Large intestine (tissue), 3 donors: Measurements from ENCODE around the gene CARD19. TPM values are rescaled to one million over a fixed set of nuclear protein-coding genes. Genes with fewer than 3 reads are reported as not detected.

Experiments
- DNase-seq, 2 donors: peaks; one replicate each; pipeline versions ENCODE4 v3.0.0 to v3.0.0-alpha.2; 2013
- H3K27ac ChIP-seq: one replicate; pipeline ENCODE4 v1.5.1; 2013; ENCODE audit warnings: low read length
- H3K27me3 ChIP-seq: 2 replicates; pipeline ENCODE4 v1.6.1; 2013; ENCODE audit warnings: low read length; ENCODE audit not compliant: control insufficient read depth, insufficient read depth
- H3K36me3 ChIP-seq: 2 replicates; pipeline ENCODE4 v1.6.1; 2013; ENCODE audit warnings: low read length; ENCODE audit not compliant: control insufficient read depth, insufficient read depth
- H3K4me1 ChIP-seq: one replicate; pipeline ENCODE4 v1.6.1; 2013; ENCODE audit warnings: low read length; ENCODE audit not compliant: control insufficient read depth, insufficient read depth
- H3K4me3 ChIP-seq: one replicate; pipeline ENCODE4 v1.5.1; 2013; ENCODE audit warnings: low read length
- H3K9me3 ChIP-seq: one replicate; pipeline ENCODE4 v1.6.1; 2013; ENCODE audit warnings: mild to moderate bottlenecking, low read depth, low read length, moderate library complexity; ENCODE audit not compliant: control insufficient read depth
- WGBS: methylation state at CpG from one replicate; pipeline ENCODE4 v1.1.5; 2013; ENCODE audit warnings: low lambda C conversion rate; ENCODE audit not compliant: insufficient coverage; 5-methylcytosine and 5-hydroxymethylcytosine counted together
- polyA plus RNA-seq: library from polyadenylated mRNA; unstranded; fragments of 120-200 nt; gene quantifications from one replicate; pipeline ENCODE4 v1.2.1, GENCODE V29; 2013

The CARD19 gene
- polyA plus RNA-seq, 1 donor: 35.4 TPM

- no peak for DNase-seq
- H3K27me3 ChIP-seq: no peaks in the 10 kb centered on the region
These were observed 18.2 kb upstream of the CARD19 start for GRCh38 chr9:93077811-93078210.

GRCh38 chr9:93079371-93079770, 16.6 kb upstream of the CARD19 start:
- Histone ChIP-seq H3K9me3 (no peaks in the 10 kb centered on the region), H3K27me3 (no peaks in the 10 kb centered on the region), H3K36me3 (peaks cover under 1% of the 10 kb centered on the region), H3K4me3 (no peak overlapping the region), H3K27ac (no peak overlapping the region), H3K4me1 (peaks cover 2% of the 10 kb centered on the region)
- no peak for DNase-seq
- no CpG with 5 or more reads among the region's 13 CpGs for WGBS

More at GRCh38 chr9:93077811-93078210, 18.2 kb upstream of the CARD19 start:
- WGBS: no CpG with 5 or more reads among the region's 16 CpGs
- H3K27ac ChIP-seq: no peak overlapping the region
- no peaks in the 10 kb centered on the region for H3K9me3 ChIP-seq
- H3K4me3 ChIP-seq: no peak overlapping the region
- no peaks in the 10 kb centered on the region for H3K36me3 ChIP-seq
- no peaks in the 10 kb centered on the region for H3K4me1 ChIP-seq

DNA sequence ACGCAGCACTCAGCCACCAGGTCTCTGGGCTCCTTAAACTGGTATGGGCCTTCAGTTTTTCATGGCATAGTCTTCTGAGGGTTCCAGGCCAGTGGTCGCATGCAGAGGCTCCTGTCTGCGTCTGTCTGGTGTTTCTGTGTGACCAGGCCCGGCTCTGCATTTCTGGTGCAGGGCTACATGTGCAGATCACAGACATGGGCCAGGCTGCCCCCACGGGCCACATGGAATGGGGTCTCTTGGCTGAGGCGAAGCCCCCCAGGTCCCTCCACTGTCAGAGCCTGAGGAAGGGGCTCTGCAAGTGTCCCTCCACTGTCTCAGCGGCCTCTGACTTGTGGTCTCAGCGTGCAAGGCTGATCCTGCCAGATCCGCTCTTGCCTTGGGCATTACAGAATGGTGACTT, 15.6 kb upstream of the CARD19 start:
- Histone ChIP-seq H3K27me3 (no peaks in the 10 kb centered on the region), H3K36me3 (peaks cover 4% of the 10 kb centered on the region), H3K27ac (no peak overlapping the region), H3K4me3 (no peak overlapping the region), H3K4me1 (peaks cover 2% of the 10 kb centered on the region), H3K9me3 (no peaks in the 10 kb centered on the region)
- WGBS: no CpG with 5 or more reads among the region's 9 CpGs
- no peak for DNase-seq

GRCh38 chr9:93081081-93081529, 14.9 kb upstream of the CARD19 start:
- H3K9me3 ChIP-seq: no peaks in the 10 kb centered on the region
- no peaks in the 10 kb centered on the region for H3K27me3 ChIP-seq
- H3K27ac ChIP-seq: no peak overlapping the region
- H3K4me1 ChIP-seq: peaks cover 2% of the 10 kb centered on the region
- DNase-seq: no peak
- H3K4me3 ChIP-seq: no peak overlapping the region
- peaks cover 4% of the 10 kb centered on the region for H3K36me3 ChIP-seq
- no CpG with 5 or more reads among the region's 10 CpGs for WGBS

DNA sequence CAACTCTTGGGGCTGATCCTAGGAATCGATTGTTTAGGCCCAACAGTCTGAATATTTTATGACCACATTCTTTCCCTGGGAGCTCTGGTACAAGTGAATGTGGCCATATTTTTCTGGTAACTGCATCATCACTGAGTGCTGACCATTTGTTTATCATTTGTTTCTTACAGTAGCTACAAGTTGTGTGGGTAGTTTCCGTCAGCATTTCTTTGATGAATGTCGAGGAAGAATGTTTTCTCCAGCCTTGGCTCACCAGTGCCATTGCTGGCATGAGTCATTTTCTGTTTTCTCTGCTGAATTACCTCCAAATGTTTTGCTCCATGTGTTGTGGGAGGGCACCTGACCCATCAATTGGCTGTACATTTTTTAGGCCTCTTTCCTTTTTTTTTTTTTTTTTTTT, 14.1 kb upstream of the CARD19 start:
- WGBS: 50% methylated on average over 2 of the region's 3 CpGs
- no peak overlapping the region for H3K4me3 ChIP-seq
- no peak overlapping the region for H3K27ac ChIP-seq
- no peak for DNase-seq
- peaks cover 4% of the 10 kb centered on the region for H3K36me3 ChIP-seq
- H3K9me3 ChIP-seq: no peaks in the 10 kb centered on the region
- no peaks in the 10 kb centered on the region for H3K27me3 ChIP-seq
- peaks cover 2% of the 10 kb centered on the region for H3K4me1 ChIP-seq

- no peak for DNase-seq
- WGBS: no CpG with 5 or more reads among the region's 18 CpGs
These were observed 13.1 kb upstream of the CARD19 start for GRCh38 chr9:93082841-93083411.

DNA sequence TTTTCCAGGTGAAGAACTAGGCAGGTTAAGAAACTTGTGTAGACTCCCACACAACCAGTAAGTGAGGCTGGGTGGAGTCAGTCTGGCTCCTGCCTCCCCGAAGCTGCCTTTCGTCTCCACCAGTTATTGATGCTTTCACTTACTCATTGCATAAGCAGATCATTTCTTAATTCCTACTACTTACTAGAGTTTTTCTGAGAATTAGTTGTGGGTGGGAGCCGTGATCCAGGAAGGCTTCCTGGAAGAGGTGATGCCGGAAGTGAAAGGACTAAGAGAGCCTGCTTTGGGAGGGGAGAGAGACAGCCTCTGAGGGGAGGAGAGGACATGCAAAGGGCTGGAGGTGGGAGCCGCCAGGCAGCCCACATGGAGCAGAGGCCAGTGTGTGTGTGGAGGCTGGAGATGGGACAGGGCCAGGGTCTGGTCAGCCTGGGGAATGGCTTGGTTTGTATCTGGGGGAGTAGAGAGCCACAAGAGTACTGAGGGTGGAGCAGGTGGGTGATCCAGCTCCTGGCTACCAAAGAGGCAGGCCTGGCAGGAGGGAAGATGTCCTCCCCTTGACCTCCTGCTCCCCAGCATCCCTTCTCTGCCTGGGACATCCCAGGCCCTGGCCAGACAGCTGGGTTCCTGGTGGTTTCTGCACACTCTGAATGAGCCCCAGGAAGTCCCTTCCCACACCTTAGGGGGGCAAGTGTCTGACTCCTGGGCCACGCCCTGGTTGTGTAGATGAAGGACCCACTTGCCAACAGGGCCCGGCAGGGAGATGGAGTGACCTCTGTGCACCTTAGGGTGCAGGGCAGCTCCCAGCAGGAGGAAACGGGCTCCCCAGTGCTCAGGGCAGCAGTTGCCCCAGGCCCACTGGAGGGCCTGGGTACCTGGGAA, 12.2 kb upstream of the CARD19 start:
- WGBS: no CpG with 5 or more reads among the region's 8 CpGs
- no peaks in the 10 kb centered on the region for H3K27me3 ChIP-seq
- H3K9me3 ChIP-seq: no peaks in the 10 kb centered on the region
- DNase-seq: no peak
- no peak overlapping the region for H3K4me3 ChIP-seq
- H3K4me1 ChIP-seq: peaks cover 2% of the 10 kb centered on the region
- peaks cover 4% of the 10 kb centered on the region for H3K36me3 ChIP-seq
- no peak overlapping the region for H3K27ac ChIP-seq

More at GRCh38 chr9:93082841-93083411, 13.1 kb upstream of the CARD19 start:
- Histone ChIP-seq H3K9me3 (no peaks in the 10 kb centered on the region), H3K4me1 (peaks cover 2% of the 10 kb centered on the region), H3K4me3 (no peak overlapping the region), H3K27ac (no peak overlapping the region), H3K27me3 (no peaks in the 10 kb centered on the region), H3K36me3 (peaks cover 4% of the 10 kb centered on the region)

- Histone ChIP-seq H3K27ac (no peak overlapping the region), H3K4me1 (peaks cover 2% of the 10 kb centered on the region), H3K36me3 (peaks cover 4% of the 10 kb centered on the region), H3K4me3 (no peak overlapping the region), H3K27me3 (no peaks in the 10 kb centered on the region), H3K9me3 (no peaks in the 10 kb centered on the region)
- no peak for DNase-seq
- WGBS: no CpG with 5 or more reads among the region's 6 CpGs
These were observed 11.5 kb upstream of the CARD19 start for GRCh38 chr9:93084471-93084881.

DNA sequence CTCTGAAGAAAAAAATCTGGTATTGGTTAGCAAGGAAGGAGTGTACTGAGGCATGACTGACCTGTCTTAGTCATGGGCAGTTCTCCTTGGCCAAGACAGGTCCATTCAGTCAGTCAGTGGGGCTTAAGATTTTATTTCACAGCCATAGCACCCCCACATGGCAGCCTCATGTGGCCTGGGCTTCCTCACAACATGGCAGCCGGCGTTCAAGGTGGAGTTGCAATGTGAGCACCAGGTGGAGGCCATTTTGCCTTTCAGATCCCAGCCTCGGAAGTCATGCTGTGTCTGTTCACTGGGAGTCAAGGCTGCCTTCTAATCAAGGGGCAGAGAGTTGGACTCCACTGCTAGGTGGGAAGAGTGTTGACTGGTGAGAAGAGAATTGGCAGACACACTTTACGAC, 10.3 kb upstream of the CARD19 start:
- Histone ChIP-seq H3K4me1 (peaks cover 2% of the 10 kb centered on the region), H3K9me3 (no peaks in the 10 kb centered on the region), H3K27me3 (no peaks in the 10 kb centered on the region), H3K36me3 (peaks cover 4% of the 10 kb centered on the region), H3K4me3 (no peak overlapping the region), H3K27ac (no peak overlapping the region)
- WGBS: no CpG with 5 or more reads among the region's 4 CpGs
- no peak for DNase-seq

GRCh38 chr9:93086447-93087224, 9.4 kb upstream of the CARD19 start:
- Histone ChIP-seq H3K27me3 (no peaks in the 10 kb centered on the region), H3K4me1 (peaks cover 2% of the 10 kb centered on the region), H3K9me3 (no peaks in the 10 kb centered on the region), H3K27ac (no peak overlapping the region), H3K4me3 (no peak overlapping the region), H3K36me3 (peaks cover 4% of the 10 kb centered on the region)
- DNase-seq: no peak
- WGBS: no CpG with 5 or more reads among the region's 8 CpGs
